Inflammatory macrophage treated with lipopolysaccharide for 1 hour (primary cell): ENCODE data around the gene GLRA1.
"Not testable (repeated sequence)": the region's sequence is repeated elsewhere in the genome, so short reads cannot be mapped to it uniquely, and the experiment has no call there.

Source experiments
- DNase-seq, 2 donors: peaks; one replicate each; pipeline ENCODE4 v3.0.0-alpha.2; 2020 to 2022

Gene GLRA1

GRCh38 chr5:151811593-151812321 lies 112.9 kb downstream of the GLRA1 start:
- DNase-seq, result no peak

- DNase-seq, result peak in 1 of 2 donors; percentile 18
Observed at GRCh38 chr5:151810897-151811296, 113.8 kb downstream of the GLRA1 start.

- DNase-seq, result no peak
Observed at GRCh38 chr5:151810449-151810848, 114.2 kb downstream of the GLRA1 start.

- DNase-seq, result no peak
Observed at GRCh38 chr5:151808451-151809169, 116.0 kb downstream of the GLRA1 start.

GRCh38 chr5:151805414-151806223 lies 119.0 kb downstream of the GLRA1 start:
- peak; percentile 64 to 91 for DNase-seq

GRCh38 chr5:151800532-151800931 lies 124.1 kb downstream of the GLRA1 start:
- no peak for DNase-seq

- DNase-seq, result peak in 1 of 2 donors; percentile 65
Observed at GRCh38 chr5:151799407-151799806, 125.2 kb downstream of the GLRA1 start.

GRCh38 chr5:151798674-151799073 lies 126.0 kb downstream of the GLRA1 start:
- DNase-seq, result peak in 1 of 2 donors; percentile 21

GRCh38 chr5:151795426-151795825 lies 129.2 kb downstream of the GLRA1 start:
- no peak for DNase-seq

- no peak for DNase-seq
Observed at GRCh38 chr5:151793358-151793757, 131.3 kb downstream of the GLRA1 start.

- no peak for DNase-seq
Observed at GRCh38 chr5:151787817-151788216, 136.8 kb downstream of the GLRA1 start.

GRCh38 chr5:151786468-151786867 lies 138.2 kb downstream of the GLRA1 start:
- DNase-seq, result no peak

- DNase-seq, result no peak
Observed at GRCh38 chr5:151784141-151784540, 140.5 kb downstream of the GLRA1 start.

GRCh38 chr5:151783664-151784063 lies 141.0 kb downstream of the GLRA1 start:
- DNase-seq, result not testable (repeated sequence)

- peak in 1 of 2 donors; percentile 26 for DNase-seq
Observed at GRCh38 chr5:151781201-151781600, 143.4 kb downstream of the GLRA1 start.

- DNase-seq, result no peak
Observed at GRCh38 chr5:151780348-151780747, 144.3 kb downstream of the GLRA1 start.

GRCh38 chr5:151779531-151780125 lies 145.0 kb downstream of the GLRA1 start:
- no peak for DNase-seq

- no peak for DNase-seq
Observed at GRCh38 chr5:151775025-151775606, 149.5 kb downstream of the GLRA1 start.

- no peak for DNase-seq
Observed at GRCh38 chr5:151773951-151774350, 150.7 kb downstream of the GLRA1 start.

GRCh38 chr5:151772846-151773561 lies 151.6 kb downstream of the GLRA1 start:
- peak; percentile 62 to 64 for DNase-seq
